Endothelial cell of hepatic sinusoid (primary cell): Measurements from ENCODE around the gene CADPS.

ENCODE experiments used
- in situ Hi-C: cut with HindIII; loops from 2 replicates; pipeline ENCODE4 v1.10.0; 2017; ENCODE audit warnings: low sequenced_read_pairs

CADPS gene

GRCh38 chr3:62700357-62700756 is 174.9 kb downstream of the CADPS start:
- in situ Hi-C loops: no loop called here

GRCh38 chr3:62699728-62700127 is 175.5 kb downstream of the CADPS start:
- in situ Hi-C loops: no loop called here

GRCh38 chr3:62696011-62696410 is 179.2 kb downstream of the CADPS start:
- in situ Hi-C loops: no loop called here

GRCh38 chr3:62688812-62689211 is 186.4 kb downstream of the CADPS start:
- in situ Hi-C loops: no loop called here

- in situ Hi-C loops: no loop called here
Measured at GRCh38 chr3:62688050-62688449, 187.2 kb downstream of the CADPS start.

GRCh38 chr3:62686503-62687294 is 188.5 kb downstream of the CADPS start:
- in situ Hi-C loops: no loop called here

- in situ Hi-C loops: no loop called here
Measured at GRCh38 chr3:62682826-62683225, 192.4 kb downstream of the CADPS start.

GRCh38 chr3:62679988-62680387 is 195.2 kb downstream of the CADPS start:
- in situ Hi-C loops: no loop called here

- in situ Hi-C loops: no loop called here
Measured at GRCh38 chr3:62678841-62679240, 196.4 kb downstream of the CADPS start.

- in situ Hi-C loops: no loop called here
Measured at GRCh38 chr3:62677926-62678325, 197.3 kb downstream of the CADPS start.

GRCh38 chr3:62676689-62677271 is 198.4 kb downstream of the CADPS start:
- in situ Hi-C loops: no loop called here

GRCh38 chr3:62675492-62675891 is 199.7 kb downstream of the CADPS start:
- in situ Hi-C loops: no loop called here

GRCh38 chr3:62672988-62673313 is 202.3 kb downstream of the CADPS start:
- in situ Hi-C loops: loop anchor here (25.0 kb wide), 1 partner anchor 1139 kb away; the partner anchor contains the start of gene C3orf49

- in situ Hi-C loops: loop anchor here (25.0 kb wide), 1 partner anchor 1140 kb away; the partner anchor contains the start of gene C3orf49
Measured at GRCh38 chr3:62672270-62672987, 202.8 kb downstream of the CADPS start.

GRCh38 chr3:62670351-62670750 is 204.9 kb downstream of the CADPS start:
- in situ Hi-C loops: loop anchor here (25.0 kb wide), 1 partner anchor 1142 kb away; the partner anchor contains the start of gene C3orf49

GRCh38 chr3:62669161-62669560 is 206.1 kb downstream of the CADPS start:
- in situ Hi-C loops: loop anchor here (25.0 kb wide), 1 partner anchor 1143 kb away; the partner anchor contains the start of gene C3orf49

- in situ Hi-C loops: loop anchor here (25.0 kb wide), 1 partner anchor 1145 kb away; the partner anchor contains the start of gene C3orf49
Measured at GRCh38 chr3:62667714-62668113, 207.5 kb downstream of the CADPS start.

GRCh38 chr3:62665627-62666437 is 209.4 kb downstream of the CADPS start:
- in situ Hi-C loops: loop anchor here (25.0 kb wide), 1 partner anchor 1146 kb away; the partner anchor contains the start of gene C3orf49

GRCh38 chr3:62662677-62663076 is 212.5 kb downstream of the CADPS start:
- in situ Hi-C loops: loop anchor here (25.0 kb wide), 1 partner anchor 1150 kb away; the partner anchor contains the start of gene C3orf49

- in situ Hi-C loops: loop anchor here (25.0 kb wide), 1 partner anchor 1153 kb away; the partner anchor contains the start of gene C3orf49
Measured at GRCh38 chr3:62659660-62660059, 215.6 kb downstream of the CADPS start.
